Measurements from ENCODE around the gene UPK3BL1.
"Not testable (repeated sequence)": the region's sequence is repeated elsewhere in the genome, so short reads cannot be mapped to it uniquely, and the experiment has no call there.

GRCh38 chr7:102636956-102637355 is 5.6 kb downstream of the UPK3BL1 start:
- not testable (repeated sequence) for TF ChIP-seq FOXM1 (IDR thresholded peaks at IDR 0.05; ENCODE audit: borderline replicate concordance); FOXA1 (IDR thresholded peaks at IDR 0.05); ZNF384 (IDR thresholded peaks at IDR 0.05); SUZ12 (IDR thresholded peaks at IDR 0.05); LEF1 (IDR thresholded peaks at IDR 0.05; ENCODE audit: borderline replicate concordance); BHLHE40 (IDR thresholded peaks at IDR 0.05; ENCODE audit: borderline replicate concordance); NFRKB (IDR thresholded peaks at IDR 0.05); SP1 (IDR thresholded peaks at IDR 0.05)

Measured in HEK293T (cell line).